GM23338 (cell line): Measurements from ENCODE around the gene UBE2R2. TPM values are rescaled to one million over a fixed set of nuclear protein-coding genes. Genes with fewer than 3 reads are reported as not detected.

Experiments
- ATAC-seq: fragments of 200-7000 bp; cut with Tn5 transposase; 3 replicates; pipeline ENCODE4 v1.9.1; 2020
- DNase-seq: peaks from one replicate; pipeline ENCODE4 v3.0.0-alpha.2; 2015; ENCODE audit warnings: low spot score
- H2AFZ ChIP-seq: fragments of 200-600 bp; sonication (generic); 2 replicates; pipeline ENCODE4 v1.8.0; 2016; ENCODE audit warnings: antibody characterized with exemption, mild to moderate bottlenecking, moderate library complexity
- H3F3A ChIP-seq: fragments of 200-600 bp; sonication (generic); replicated peaks from 2 replicates; pipeline ENCODE4 v1.8.0; 2017; ENCODE audit warnings: antibody characterized with exemption, mixed run types, low read depth
- H3K27ac ChIP-seq: fragments of 200-600 bp; sonication (generic); 2 replicates; pipeline ENCODE4 v1.6.1; 2016; ENCODE audit warnings: low read depth
- H3K27me3 ChIP-seq: fragments of 200-600 bp; sonication (generic); 2 replicates; pipeline ENCODE4 v1.8.0; 2016; ENCODE audit warnings: mild to moderate bottlenecking, mixed run types, moderate library complexity; ENCODE audit not compliant: insufficient read depth
- H3K36me3 ChIP-seq: fragments of 200-600 bp; sonication (generic); 2 replicates; pipeline ENCODE4 v1.8.0; 2016; ENCODE audit warnings: mild to moderate bottlenecking; ENCODE audit not compliant: insufficient read depth
- H3K4me1 ChIP-seq: fragments of 200-600 bp; sonication (generic); 2 replicates; pipeline ENCODE4 v1.8.0; 2016; ENCODE audit warnings: mild to moderate bottlenecking, moderate library complexity; ENCODE audit not compliant: insufficient read depth
- H3K4me2 ChIP-seq: fragments of 200-600 bp; sonication (generic); 2 replicates; pipeline ENCODE4 v1.7.1; 2017; ENCODE audit warnings: mixed run types
- H3K4me3 ChIP-seq: fragments of 200-600 bp; sonication (generic); 2 replicates; pipeline ENCODE4 v1.6.1; 2016; ENCODE audit warnings: mixed run types
- H3K79me2 ChIP-seq: fragments of 200-600 bp; sonication (generic); replicated peaks from 2 replicates; pipeline ENCODE4 v1.8.0; 2017; ENCODE audit warnings: mild to moderate bottlenecking; ENCODE audit not compliant: insufficient read depth
- H3K9me2 ChIP-seq: fragments of 200-600 bp; sonication (generic); 2 replicates; pipeline ENCODE4 v1.8.0; 2017; ENCODE audit not compliant: insufficient read depth
- H4K20me1 ChIP-seq: fragments of 200-600 bp; sonication (generic); replicated peaks from 2 replicates; pipeline ENCODE4 v1.8.0; 2017; ENCODE audit warnings: mild to moderate bottlenecking; ENCODE audit not compliant: insufficient read depth
- H3K27ac Mint-ChIP-seq: 2 replicates; pipeline ENCODE4 v1.8.0; 2020; ENCODE audit warnings: inconsistent platforms, mild to moderate bottlenecking, moderate library complexity, mixed read lengths
- H3K27me3 Mint-ChIP-seq: 3 replicates; pipeline ENCODE4 v1.8.0; 2022; ENCODE audit warnings: low read depth, mild to moderate bottlenecking, moderate library complexity, mixed read lengths, inconsistent platforms; ENCODE audit not compliant: insufficient read depth, poor library complexity
- H3K36me3 Mint-ChIP-seq: 3 replicates; pipeline ENCODE4 v1.8.0; 2021; ENCODE audit warnings: low read depth, mild to moderate bottlenecking, inconsistent platforms, moderate library complexity, mixed read lengths
- H3K4me1 Mint-ChIP-seq: 3 replicates; pipeline ENCODE4 v1.8.0; 2020; ENCODE audit warnings: mild to moderate bottlenecking, inconsistent platforms, mixed read lengths
- H3K4me3 Mint-ChIP-seq: 3 replicates; pipeline ENCODE4 v1.8.0; 2021; ENCODE audit warnings: moderate library complexity, mild to moderate bottlenecking, inconsistent platforms, mixed read lengths
- H3K9me3 Mint-ChIP-seq: 3 replicates; pipeline ENCODE4 v1.8.0; 2020; ENCODE audit warnings: moderate library complexity, mild to moderate bottlenecking, inconsistent platforms, mixed read lengths
- CTCF ChIP-seq, 2 experiments: fragments of 200-600 bp in 1 of 2; sonication (generic) in 1 of 2; conservative IDR thresholded peaks; 2 replicates each; pipeline versions ENCODE4 v1.5.1 to v1.6.1; 2016 to 2017; ENCODE audit warnings: antibody characterized with exemption in 2 of 2, low read depth in 2 of 2, mild to moderate bottlenecking in 2 of 2, moderate library complexity in 1 of 2
- POLR2AphosphoS5 ChIP-seq: IDR thresholded peaks from 2 replicates; pipeline ENCODE4 v1.6.1; 2016; ENCODE audit warnings: antibody characterized with exemption, low read depth
- STAT1 ChIP-seq: IDR thresholded peaks from one replicate; pipeline ENCODE4 v1.6.1; 2016; ENCODE audit warnings: antibody characterized with exemption; ENCODE audit not compliant: unreplicated experiment
- polyA plus RNA-seq: library from polyadenylated mRNA; unstranded; fragments of >200 nt; fragmentation: Nextera tagmentation; extraction: Ambion mirVana; gene quantifications from 2 replicates; pipeline ENCODE4 v1.2.1, GENCODE V29; 2016
- total RNA-seq: library from RNA; depleted of rRNA; stranded (reverse); fragments of >200 nt; shearing (Covaris generic); gene quantifications from 2 replicates; pipeline ENCODE4 v1.2.3, GENCODE V29; 2014
- TF ChIP-seq, protein P1 (sequence below): fragments of 250-450 bp; sonication (Bioruptor Pico); IDR thresholded peaks from 2 replicates; pipeline ENCODE4 v1.5.0; 2020; ENCODE audit warnings: mild to moderate bottlenecking, moderate library complexity
- TF ChIP-seq, protein P2 (sequence below): IDR thresholded peaks from one replicate; pipeline ENCODE4 v1.6.1; 2018; ENCODE audit warnings: antibody characterized with exemption; ENCODE audit not compliant: unreplicated experiment

The UBE2R2 gene
- total and polyA plus RNA-seq, 2 experiments from 2014 or later = 23.4 to 32.5 TPM

DNA sequence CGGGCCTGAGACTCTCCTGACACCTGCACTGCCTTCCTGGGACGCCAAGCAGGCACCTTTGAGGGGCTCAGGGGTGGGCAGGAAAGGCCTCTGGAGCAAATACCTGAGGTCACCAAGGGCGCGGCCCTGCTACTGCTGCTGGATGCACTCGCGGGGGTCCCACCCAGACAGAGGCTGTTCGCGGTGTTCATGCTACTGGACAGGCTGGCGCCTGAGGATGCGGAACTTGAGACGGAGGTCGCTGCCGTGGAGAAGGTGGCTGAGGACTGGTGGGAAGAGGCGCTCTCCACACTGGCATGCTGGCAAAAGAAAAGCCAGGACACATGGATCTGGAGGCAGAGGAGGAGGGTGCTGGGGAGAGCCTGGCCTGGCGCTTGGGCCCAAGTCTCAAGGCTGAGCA, 110.7 kb downstream of the UBE2R2 start (continued):
- TF ChIP-seq, protein P1, sequence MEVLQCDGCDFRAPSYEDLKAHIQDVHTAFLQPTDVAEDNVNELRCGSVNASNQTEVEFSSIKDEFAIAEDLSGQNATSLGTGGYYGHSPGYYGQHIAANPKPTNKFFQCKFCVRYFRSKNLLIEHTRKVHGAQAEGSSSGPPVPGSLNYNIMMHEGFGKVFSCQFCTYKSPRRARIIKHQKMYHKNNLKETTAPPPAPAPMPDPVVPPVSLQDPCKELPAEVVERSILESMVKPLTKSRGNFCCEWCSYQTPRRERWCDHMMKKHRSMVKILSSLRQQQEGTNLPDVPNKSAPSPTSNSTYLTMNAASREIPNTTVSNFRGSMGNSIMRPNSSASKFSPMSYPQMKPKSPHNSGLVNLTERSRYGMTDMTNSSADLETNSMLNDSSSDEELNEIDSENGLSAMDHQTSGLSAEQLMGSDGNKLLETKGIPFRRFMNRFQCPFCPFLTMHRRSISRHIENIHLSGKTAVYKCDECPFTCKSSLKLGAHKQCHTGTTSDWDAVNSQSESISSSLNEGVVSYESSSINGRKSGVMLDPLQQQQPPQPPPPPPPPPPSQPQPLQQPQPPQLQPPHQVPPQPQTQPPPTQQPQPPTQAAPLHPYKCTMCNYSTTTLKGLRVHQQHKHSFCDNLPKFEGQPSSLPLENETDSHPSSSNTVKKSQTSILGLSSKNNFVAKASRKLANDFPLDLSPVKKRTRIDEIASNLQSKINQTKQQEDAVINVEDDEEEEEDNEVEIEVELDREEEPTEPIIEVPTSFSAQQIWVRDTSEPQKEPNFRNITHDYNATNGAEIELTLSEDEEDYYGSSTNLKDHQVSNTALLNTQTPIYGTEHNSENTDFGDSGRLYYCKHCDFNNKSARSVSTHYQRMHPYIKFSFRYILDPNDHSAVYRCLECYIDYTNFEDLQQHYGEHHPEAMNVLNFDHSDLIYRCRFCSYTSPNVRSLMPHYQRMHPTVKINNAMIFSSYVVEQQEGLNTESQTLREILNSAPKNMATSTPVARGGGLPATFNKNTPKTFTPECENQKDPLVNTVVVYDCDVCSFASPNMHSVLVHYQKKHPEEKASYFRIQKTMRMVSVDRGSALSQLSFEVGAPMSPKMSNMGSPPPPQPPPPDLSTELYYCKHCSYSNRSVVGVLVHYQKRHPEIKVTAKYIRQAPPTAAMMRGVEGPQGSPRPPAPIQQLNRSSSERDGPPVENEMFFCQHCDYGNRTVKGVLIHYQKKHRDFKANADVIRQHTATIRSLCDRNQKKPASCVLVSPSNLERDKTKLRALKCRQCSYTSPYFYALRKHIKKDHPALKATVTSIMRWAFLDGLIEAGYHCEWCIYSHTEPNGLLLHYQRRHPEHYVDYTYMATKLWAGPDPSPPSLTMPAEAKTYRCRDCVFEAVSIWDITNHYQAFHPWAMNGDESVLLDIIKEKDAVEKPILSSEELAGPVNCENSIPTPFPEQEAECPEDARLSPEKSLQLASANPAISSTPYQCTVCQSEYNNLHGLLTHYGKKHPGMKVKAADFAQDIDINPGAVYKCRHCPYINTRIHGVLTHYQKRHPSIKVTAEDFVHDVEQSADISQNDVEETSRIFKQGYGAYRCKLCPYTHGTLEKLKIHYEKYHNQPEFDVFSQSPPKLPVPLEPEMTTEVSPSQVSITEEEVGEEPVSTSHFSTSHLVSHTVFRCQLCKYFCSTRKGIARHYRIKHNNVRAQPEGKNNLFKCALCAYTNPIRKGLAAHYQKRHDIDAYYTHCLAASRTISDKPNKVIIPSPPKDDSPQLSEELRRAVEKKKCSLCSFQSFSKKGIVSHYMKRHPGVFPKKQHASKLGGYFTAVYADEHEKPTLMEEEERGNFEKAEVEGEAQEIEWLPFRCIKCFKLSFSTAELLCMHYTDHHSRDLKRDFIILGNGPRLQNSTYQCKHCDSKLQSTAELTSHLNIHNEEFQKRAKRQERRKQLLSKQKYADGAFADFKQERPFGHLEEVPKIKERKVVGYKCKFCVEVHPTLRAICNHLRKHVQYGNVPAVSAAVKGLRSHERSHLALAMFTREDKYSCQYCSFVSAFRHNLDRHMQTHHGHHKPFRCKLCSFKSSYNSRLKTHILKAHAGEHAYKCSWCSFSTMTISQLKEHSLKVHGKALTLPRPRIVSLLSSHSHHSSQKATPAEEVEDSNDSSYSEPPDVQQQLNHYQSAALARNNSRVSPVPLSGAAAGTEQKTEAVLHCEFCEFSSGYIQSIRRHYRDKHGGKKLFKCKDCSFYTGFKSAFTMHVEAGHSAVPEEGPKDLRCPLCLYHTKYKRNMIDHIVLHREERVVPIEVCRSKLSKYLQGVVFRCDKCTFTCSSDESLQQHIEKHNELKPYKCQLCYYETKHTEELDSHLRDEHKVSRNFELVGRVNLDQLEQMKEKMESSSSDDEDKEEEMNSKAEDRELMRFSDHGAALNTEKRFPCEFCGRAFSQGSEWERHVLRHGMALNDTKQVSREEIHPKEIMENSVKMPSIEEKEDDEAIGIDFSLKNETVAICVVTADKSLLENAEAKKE (CRISPR knock-in tag) = no peak
- no peak for TF ChIP-seq STAT1
- TF ChIP-seq, protein P2, sequence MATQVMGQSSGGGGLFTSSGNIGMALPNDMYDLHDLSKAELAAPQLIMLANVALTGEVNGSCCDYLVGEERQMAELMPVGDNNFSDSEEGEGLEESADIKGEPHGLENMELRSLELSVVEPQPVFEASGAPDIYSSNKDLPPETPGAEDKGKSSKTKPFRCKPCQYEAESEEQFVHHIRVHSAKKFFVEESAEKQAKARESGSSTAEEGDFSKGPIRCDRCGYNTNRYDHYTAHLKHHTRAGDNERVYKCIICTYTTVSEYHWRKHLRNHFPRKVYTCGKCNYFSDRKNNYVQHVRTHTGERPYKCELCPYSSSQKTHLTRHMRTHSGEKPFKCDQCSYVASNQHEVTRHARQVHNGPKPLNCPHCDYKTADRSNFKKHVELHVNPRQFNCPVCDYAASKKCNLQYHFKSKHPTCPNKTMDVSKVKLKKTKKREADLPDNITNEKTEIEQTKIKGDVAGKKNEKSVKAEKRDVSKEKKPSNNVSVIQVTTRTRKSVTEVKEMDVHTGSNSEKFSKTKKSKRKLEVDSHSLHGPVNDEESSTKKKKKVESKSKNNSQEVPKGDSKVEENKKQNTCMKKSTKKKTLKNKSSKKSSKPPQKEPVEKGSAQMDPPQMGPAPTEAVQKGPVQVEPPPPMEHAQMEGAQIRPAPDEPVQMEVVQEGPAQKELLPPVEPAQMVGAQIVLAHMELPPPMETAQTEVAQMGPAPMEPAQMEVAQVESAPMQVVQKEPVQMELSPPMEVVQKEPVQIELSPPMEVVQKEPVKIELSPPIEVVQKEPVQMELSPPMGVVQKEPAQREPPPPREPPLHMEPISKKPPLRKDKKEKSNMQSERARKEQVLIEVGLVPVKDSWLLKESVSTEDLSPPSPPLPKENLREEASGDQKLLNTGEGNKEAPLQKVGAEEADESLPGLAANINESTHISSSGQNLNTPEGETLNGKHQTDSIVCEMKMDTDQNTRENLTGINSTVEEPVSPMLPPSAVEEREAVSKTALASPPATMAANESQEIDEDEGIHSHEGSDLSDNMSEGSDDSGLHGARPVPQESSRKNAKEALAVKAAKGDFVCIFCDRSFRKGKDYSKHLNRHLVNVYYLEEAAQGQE = no peak

GRCh38 chr9:33931326-33931725, 114.4 kb downstream of the UBE2R2 start:
- peaks cover 92% of the 10 kb centered on the region for H3K36me3 Mint-ChIP-seq
- TF ChIP-seq, protein P2 = no peak
- TF ChIP-seq CTCF (conservative IDR thresholded peaks at IDR 0.05; ENCODE audit: low read depth in 2 of 2) (no peak), POLR2AphosphoS5 (no peak)
- no peak for ATAC-seq

More at GRCh38 chr9:33931326-33931725, 114.4 kb downstream of the UBE2R2 start:
- no peak for DNase-seq
- Histone ChIP-seq H2AFZ (no peak overlapping the region), H3K27me3 (no peaks in the 10 kb centered on the region), H4K20me1 (peaks cover 26% of the 10 kb centered on the region), H3K27ac (no peak overlapping the region), H3K9me2 (no peaks in the 10 kb centered on the region), H3F3A (0 out of 2 replicates have a peak, but pooled peaks cover 3% of the 10 kb centered on the region), H3K79me2 (peaks cover under 1% of the 10 kb centered on the region; the same call in 1 of the 2 replicates), H3K36me3 (peaks cover 34% of the 10 kb centered on the region), H3K4me2 (no peak overlapping the region), H3K4me3 (no peak overlapping the region), H3K4me1 (peaks cover 15% of the 10 kb centered on the region)
- Mint-ChIP-seq H3K9me3 (no peaks in the 10 kb centered on the region), H3K27ac (no peak overlapping the region), H3K27me3 (peaks cover 15% of the 10 kb centered on the region), H3K4me1 (peaks cover 17% of the 10 kb centered on the region), H3K4me3 (no peak overlapping the region)
